ENCODE measurements around the gene CFAP73. TPM values are rescaled to one million over a fixed set of nuclear protein-coding genes. Genes with fewer than 3 reads are reported as not detected.

The CFAP73 gene
- total and polyA plus RNA-seq, 2 experiments from 2014 or later: 0.50 to 0.59 TPM

DNA sequence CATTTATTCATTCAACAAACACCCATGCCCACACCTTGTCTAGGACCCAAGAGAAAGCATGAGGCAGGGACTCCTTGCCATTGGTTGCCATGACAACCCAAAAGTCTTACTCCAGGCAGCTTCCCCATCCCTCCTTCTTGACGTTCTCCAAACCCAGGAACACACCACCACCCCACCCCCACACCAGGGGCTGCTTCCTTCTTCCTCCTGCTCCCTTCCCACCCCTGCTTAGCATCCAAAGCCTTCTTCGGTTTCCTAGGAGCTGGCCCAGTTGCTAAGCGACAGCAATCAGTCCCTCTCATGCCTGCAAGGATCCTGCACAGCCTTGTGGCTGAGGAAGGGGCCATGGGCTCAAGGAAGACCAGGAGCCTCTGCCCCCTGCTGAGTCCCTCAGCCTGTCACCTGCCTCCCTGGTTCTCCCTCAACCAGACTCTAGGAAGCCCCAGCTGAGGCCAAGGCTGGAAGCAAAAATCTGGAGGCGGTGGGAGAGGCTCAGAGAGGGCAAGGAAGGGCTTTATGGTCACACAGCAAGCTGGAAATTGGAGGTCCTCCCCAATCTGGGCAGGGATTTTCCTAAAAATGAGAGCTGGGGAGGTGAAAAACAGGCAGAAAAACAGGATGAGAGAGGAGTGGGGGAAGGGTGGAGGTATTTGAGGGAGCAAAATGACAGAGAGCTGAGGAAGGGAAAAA, 29.4 kb upstream of the CFAP73 start:
- Histone ChIP-seq H3K9me2 (ENCODE audit: insufficient read depth) (no peaks in the 10 kb centered on the region), H3K4me2 (no peak overlapping the region), H3K79me2 (replicated peaks; ENCODE audit: insufficient read depth) (no peaks in the 10 kb centered on the region), H3K27me3 (ENCODE audit: insufficient read depth) (no peaks in the 10 kb centered on the region), H3K36me3 (ENCODE audit: insufficient read depth) (no peaks in the 10 kb centered on the region), H2AFZ (no peak overlapping the region), H3K27ac (ENCODE audit: low read depth) (no peak overlapping the region), H3K4me1 (ENCODE audit: insufficient read depth) (peaks cover 5% of the 10 kb centered on the region; the same call in 1 of the 2 replicates), H3K4me3 (no peak overlapping the region), H3F3A (replicated peaks; ENCODE audit: low read depth) (no peaks in the 10 kb centered on the region), H4K20me1 (replicated peaks; ENCODE audit: insufficient read depth) (peaks cover 3% of the 10 kb centered on the region)
- Mint-ChIP-seq H3K4me1 (peaks cover 10% of the 10 kb centered on the region), H3K36me3 (ENCODE audit: low read depth) (peaks cover 5% of the 10 kb centered on the region; the same call in 2 of the 3 replicates), H3K27ac (no peak overlapping the region), H3K9me3 (peaks cover 4% of the 10 kb centered on the region; the same call in 2 of the 3 replicates), H3K4me3 (no peak overlapping the region), H3K27me3 (ENCODE audit: insufficient read depth, low read depth, poor library complexity) (peaks cover 9% of the 10 kb centered on the region)
- TF ChIP-seq ZNF331 (CRISPR knock-in tag; IDR thresholded peaks at IDR 0.05; ENCODE audit: low read depth): no peak
- TF ChIP-seq, protein P1, sequence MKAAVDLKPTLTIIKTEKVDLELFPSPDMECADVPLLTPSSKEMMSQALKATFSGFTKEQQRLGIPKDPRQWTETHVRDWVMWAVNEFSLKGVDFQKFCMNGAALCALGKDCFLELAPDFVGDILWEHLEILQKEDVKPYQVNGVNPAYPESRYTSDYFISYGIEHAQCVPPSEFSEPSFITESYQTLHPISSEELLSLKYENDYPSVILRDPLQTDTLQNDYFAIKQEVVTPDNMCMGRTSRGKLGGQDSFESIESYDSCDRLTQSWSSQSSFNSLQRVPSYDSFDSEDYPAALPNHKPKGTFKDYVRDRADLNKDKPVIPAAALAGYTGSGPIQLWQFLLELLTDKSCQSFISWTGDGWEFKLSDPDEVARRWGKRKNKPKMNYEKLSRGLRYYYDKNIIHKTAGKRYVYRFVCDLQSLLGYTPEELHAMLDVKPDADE (IDR thresholded peaks at IDR 0.05): no peak
- TF ChIP-seq STAT1 (IDR thresholded peaks at IDR 0.05; ENCODE audit: unreplicated experiment): no peak
- no peak for TF ChIP-seq EZH2 (IDR thresholded peaks at IDR 0.05; ENCODE audit: low read depth, unreplicated experiment)
- TF ChIP-seq, protein P2, sequence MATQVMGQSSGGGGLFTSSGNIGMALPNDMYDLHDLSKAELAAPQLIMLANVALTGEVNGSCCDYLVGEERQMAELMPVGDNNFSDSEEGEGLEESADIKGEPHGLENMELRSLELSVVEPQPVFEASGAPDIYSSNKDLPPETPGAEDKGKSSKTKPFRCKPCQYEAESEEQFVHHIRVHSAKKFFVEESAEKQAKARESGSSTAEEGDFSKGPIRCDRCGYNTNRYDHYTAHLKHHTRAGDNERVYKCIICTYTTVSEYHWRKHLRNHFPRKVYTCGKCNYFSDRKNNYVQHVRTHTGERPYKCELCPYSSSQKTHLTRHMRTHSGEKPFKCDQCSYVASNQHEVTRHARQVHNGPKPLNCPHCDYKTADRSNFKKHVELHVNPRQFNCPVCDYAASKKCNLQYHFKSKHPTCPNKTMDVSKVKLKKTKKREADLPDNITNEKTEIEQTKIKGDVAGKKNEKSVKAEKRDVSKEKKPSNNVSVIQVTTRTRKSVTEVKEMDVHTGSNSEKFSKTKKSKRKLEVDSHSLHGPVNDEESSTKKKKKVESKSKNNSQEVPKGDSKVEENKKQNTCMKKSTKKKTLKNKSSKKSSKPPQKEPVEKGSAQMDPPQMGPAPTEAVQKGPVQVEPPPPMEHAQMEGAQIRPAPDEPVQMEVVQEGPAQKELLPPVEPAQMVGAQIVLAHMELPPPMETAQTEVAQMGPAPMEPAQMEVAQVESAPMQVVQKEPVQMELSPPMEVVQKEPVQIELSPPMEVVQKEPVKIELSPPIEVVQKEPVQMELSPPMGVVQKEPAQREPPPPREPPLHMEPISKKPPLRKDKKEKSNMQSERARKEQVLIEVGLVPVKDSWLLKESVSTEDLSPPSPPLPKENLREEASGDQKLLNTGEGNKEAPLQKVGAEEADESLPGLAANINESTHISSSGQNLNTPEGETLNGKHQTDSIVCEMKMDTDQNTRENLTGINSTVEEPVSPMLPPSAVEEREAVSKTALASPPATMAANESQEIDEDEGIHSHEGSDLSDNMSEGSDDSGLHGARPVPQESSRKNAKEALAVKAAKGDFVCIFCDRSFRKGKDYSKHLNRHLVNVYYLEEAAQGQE (IDR thresholded peaks at IDR 0.05; ENCODE audit: unreplicated experiment): no peak
- no peak for TF ChIP-seq CREB1 (CRISPR knock-in tag; IDR thresholded peaks at IDR 0.05; ENCODE audit: low read depth)
- TF ChIP-seq JUNB (IDR thresholded peaks at IDR 0.05; ENCODE audit: unreplicated experiment): no peak
- TF ChIP-seq, protein P3, sequence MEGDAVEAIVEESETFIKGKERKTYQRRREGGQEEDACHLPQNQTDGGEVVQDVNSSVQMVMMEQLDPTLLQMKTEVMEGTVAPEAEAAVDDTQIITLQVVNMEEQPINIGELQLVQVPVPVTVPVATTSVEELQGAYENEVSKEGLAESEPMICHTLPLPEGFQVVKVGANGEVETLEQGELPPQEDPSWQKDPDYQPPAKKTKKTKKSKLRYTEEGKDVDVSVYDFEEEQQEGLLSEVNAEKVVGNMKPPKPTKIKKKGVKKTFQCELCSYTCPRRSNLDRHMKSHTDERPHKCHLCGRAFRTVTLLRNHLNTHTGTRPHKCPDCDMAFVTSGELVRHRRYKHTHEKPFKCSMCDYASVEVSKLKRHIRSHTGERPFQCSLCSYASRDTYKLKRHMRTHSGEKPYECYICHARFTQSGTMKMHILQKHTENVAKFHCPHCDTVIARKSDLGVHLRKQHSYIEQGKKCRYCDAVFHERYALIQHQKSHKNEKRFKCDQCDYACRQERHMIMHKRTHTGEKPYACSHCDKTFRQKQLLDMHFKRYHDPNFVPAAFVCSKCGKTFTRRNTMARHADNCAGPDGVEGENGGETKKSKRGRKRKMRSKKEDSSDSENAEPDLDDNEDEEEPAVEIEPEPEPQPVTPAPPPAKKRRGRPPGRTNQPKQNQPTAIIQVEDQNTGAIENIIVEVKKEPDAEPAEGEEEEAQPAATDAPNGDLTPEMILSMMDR (conservative IDR thresholded peaks at IDR 0.05; ENCODE audit: low read depth in 2 of 2): no peak
- TF ChIP-seq, protein P4, sequence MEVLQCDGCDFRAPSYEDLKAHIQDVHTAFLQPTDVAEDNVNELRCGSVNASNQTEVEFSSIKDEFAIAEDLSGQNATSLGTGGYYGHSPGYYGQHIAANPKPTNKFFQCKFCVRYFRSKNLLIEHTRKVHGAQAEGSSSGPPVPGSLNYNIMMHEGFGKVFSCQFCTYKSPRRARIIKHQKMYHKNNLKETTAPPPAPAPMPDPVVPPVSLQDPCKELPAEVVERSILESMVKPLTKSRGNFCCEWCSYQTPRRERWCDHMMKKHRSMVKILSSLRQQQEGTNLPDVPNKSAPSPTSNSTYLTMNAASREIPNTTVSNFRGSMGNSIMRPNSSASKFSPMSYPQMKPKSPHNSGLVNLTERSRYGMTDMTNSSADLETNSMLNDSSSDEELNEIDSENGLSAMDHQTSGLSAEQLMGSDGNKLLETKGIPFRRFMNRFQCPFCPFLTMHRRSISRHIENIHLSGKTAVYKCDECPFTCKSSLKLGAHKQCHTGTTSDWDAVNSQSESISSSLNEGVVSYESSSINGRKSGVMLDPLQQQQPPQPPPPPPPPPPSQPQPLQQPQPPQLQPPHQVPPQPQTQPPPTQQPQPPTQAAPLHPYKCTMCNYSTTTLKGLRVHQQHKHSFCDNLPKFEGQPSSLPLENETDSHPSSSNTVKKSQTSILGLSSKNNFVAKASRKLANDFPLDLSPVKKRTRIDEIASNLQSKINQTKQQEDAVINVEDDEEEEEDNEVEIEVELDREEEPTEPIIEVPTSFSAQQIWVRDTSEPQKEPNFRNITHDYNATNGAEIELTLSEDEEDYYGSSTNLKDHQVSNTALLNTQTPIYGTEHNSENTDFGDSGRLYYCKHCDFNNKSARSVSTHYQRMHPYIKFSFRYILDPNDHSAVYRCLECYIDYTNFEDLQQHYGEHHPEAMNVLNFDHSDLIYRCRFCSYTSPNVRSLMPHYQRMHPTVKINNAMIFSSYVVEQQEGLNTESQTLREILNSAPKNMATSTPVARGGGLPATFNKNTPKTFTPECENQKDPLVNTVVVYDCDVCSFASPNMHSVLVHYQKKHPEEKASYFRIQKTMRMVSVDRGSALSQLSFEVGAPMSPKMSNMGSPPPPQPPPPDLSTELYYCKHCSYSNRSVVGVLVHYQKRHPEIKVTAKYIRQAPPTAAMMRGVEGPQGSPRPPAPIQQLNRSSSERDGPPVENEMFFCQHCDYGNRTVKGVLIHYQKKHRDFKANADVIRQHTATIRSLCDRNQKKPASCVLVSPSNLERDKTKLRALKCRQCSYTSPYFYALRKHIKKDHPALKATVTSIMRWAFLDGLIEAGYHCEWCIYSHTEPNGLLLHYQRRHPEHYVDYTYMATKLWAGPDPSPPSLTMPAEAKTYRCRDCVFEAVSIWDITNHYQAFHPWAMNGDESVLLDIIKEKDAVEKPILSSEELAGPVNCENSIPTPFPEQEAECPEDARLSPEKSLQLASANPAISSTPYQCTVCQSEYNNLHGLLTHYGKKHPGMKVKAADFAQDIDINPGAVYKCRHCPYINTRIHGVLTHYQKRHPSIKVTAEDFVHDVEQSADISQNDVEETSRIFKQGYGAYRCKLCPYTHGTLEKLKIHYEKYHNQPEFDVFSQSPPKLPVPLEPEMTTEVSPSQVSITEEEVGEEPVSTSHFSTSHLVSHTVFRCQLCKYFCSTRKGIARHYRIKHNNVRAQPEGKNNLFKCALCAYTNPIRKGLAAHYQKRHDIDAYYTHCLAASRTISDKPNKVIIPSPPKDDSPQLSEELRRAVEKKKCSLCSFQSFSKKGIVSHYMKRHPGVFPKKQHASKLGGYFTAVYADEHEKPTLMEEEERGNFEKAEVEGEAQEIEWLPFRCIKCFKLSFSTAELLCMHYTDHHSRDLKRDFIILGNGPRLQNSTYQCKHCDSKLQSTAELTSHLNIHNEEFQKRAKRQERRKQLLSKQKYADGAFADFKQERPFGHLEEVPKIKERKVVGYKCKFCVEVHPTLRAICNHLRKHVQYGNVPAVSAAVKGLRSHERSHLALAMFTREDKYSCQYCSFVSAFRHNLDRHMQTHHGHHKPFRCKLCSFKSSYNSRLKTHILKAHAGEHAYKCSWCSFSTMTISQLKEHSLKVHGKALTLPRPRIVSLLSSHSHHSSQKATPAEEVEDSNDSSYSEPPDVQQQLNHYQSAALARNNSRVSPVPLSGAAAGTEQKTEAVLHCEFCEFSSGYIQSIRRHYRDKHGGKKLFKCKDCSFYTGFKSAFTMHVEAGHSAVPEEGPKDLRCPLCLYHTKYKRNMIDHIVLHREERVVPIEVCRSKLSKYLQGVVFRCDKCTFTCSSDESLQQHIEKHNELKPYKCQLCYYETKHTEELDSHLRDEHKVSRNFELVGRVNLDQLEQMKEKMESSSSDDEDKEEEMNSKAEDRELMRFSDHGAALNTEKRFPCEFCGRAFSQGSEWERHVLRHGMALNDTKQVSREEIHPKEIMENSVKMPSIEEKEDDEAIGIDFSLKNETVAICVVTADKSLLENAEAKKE (CRISPR knock-in tag; IDR thresholded peaks at IDR 0.05): no peak
- TF ChIP-seq ZNF114 (CRISPR knock-in tag; IDR thresholded peaks at IDR 0.05): no peak
- no peak for TF ChIP-seq POLR2AphosphoS5 (IDR thresholded peaks at IDR 0.05; ENCODE audit: low read depth)
- no peak for TF ChIP-seq NANOG (IDR thresholded peaks at IDR 0.05; ENCODE audit: borderline replicate concordance)
- TF ChIP-seq EZH2phosphoT487 (IDR thresholded peaks at IDR 0.05; ENCODE audit: unreplicated experiment): no peak
- peak; percentile 75 for ATAC-seq
- peak; percentile 64 for DNase-seq (ENCODE audit: low spot score)
